GM12865 (cell line): Measurements from ENCODE around the gene EVX1.

Source experiments
- DNase-seq: peaks from one replicate; pipeline ENCODE4 v3.0.0; 2010; ENCODE audit warnings: low read depth
- H3K4me3 ChIP-seq: 2 replicates; pipeline ENCODE4 v1.5.1; 2011; ENCODE audit warnings: mild to moderate bottlenecking, low read depth, low read length, control low read depth
- CTCF ChIP-seq: IDR thresholded peaks from 2 replicates; pipeline ENCODE4 v1.5.1; 2011; ENCODE audit warnings: low read length, control low read depth, low read depth, inconsistent platforms; ENCODE audit not compliant: insufficient read depth; ENCODE audit errors: missing control alignments

EVX1 gene

GRCh38 chr7:27220440-27220955 is 22.1 kb upstream of the EVX1 start:
- H3K4me3 ChIP-seq, result no peak overlapping the region
- TF ChIP-seq CTCF, result no peak

DNA sequence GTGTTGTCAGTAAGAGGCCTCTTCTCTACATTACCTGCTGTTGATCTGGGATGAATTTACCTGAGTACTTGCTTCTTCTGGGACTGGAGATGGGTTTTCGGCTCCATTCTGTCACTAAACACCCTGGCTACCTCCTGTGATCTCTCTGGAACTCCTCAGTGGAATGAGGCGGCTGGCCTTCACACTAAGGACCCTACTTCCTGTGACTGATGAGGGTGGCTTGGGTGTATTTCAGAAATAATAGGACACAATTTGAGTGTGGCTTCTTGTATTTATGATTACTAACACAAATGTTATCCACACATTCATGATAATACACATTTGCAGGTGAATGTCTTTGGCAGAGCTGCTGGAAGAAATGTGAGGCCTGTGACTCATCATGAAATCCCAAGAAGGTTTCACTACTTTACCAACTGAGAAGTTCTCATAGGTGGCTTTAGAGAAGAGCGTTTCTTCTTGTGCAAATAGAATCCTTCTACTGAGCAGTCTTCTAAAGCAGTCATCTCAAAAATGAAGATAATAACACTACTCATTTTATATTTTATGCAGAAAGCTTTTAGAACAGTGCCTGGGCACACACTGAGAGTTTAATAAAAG is 21.3 kb upstream of the EVX1 start:
- TF ChIP-seq CTCF, result no peak
- peak; percentile 33 for DNase-seq
- H3K4me3 ChIP-seq, result no peak overlapping the region

More at GRCh38 chr7:27220440-27220955, 22.1 kb upstream of the EVX1 start:
- DNase-seq, result no peak

DNA sequence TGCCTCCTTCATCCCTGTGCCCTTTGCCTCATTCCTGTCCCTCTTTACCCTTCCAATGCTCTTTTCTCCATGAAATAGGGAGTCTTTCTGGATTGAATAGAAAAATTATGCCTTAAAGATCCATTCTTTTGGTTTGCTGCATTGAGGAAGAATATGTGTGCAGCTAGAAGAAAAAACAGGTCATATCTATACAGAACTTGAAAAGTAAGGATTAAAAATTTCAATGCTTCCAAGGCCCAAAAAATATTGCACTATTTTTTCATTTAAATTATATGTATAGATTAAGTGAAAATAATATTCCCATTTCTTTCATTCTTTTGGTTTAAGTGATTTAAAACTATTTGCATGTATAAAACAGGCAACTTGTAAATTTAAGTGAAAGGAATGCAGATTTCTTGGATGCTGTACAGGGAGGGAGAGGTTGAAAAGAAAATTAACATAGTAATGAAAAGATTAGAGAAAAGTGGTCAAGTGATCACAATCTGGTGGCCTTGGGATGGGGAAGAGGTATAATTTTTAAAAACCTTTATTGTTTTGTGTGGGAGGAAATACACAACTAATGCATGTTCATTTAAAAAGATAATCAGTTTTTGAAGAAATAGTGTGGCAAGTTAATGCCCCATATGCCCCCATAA is 18.5 kb upstream of the EVX1 start:
- DNase-seq, result no peak
- H3K4me3 ChIP-seq, result no peak overlapping the region

DNA sequence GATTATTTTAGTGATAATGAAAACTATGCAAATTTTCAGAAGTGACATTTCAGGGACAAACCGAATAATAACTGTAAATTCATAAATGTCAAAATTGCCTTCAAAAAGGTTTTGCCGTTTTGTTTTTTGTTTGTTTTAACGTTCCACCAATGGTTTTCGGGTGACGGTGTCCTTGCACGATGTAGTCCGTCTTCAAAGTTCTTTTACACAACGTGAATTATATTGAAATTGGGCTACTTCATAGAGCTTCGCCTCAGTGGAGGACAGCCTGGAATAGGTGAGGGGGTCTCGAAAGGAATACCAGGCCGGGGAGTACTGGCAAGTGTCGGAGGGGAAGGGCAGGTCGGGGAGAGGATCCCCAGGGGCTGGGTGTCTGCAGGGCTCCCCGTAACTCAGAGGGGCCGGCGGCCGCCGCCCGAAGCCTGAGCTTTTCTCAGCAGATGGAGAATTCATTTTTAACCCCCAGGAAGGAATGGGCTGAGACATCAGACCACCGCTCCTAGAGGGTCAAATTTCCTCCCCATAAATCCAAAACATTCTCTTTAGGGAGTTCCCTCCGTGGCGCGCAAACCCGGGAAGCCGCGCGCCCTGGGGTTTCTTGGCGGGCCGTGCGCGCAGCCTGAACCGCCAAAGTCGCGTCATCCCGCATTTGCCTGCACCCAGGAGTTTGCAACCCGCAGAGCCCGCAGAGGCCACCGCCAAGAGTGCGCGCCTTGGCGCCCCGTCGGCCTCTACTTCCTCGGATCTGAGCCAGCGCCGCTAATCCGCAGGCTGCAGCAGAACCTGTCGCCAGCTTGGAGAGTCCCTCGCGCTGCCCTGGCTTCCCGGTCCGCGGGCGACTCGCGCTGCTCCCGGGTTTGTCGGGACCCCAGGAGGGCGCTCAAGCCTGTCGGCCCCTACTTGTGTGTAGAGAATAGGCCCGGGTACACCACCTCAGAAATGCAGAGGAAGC is 17.3 kb upstream of the EVX1 start:
- no peak overlapping the region for H3K4me3 ChIP-seq
- no peak for TF ChIP-seq CTCF
- DNase-seq, result no peak

More for the DNA sequence above, 18.5 kb upstream of the EVX1 start:
- no peak for TF ChIP-seq CTCF

- no peak overlapping the region for H3K4me3 ChIP-seq
- no peak for TF ChIP-seq CTCF
- DNase-seq, result no peak
Measured at GRCh38 chr7:27229448-27229847, 13.2 kb upstream of the EVX1 start.

GRCh38 chr7:27235387-27236311 is 7.0 kb upstream of the EVX1 start:
- TF ChIP-seq CTCF, result no peak
- no peak overlapping the region; the same call in 1 of the 2 replicates for H3K4me3 ChIP-seq
- peak; percentile 16 for DNase-seq
